ENCODE results near the gene PTCHD1. TPM values are rescaled to one million over a fixed set of nuclear protein-coding genes. Genes with fewer than 3 reads are reported as not detected.

The PTCHD1 gene
- total RNA-seq, 1 experiment from 2014 or later, result 4.2 TPM

DNA sequence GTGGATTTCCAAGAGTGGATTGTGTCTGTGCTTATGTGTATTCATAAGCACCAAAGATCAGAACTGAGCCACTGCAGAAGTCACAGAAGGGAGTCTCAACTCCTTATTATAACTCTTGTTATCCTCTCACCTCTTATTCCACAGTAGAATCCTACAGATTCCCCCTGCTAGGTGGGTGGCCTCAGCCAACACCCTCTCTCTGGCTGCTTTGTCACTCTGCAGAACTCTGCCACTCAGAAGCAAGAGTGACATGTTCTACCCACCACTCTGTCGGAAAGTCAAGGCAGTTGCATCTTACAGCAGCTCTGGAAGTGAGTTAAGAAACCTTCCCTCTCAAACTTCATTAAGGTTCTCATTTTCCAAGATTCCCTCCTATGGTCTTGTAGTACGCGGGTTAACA, 41.9 kb downstream of the PTCHD1 start (continued):
- TF ChIP-seq, protein P1, sequence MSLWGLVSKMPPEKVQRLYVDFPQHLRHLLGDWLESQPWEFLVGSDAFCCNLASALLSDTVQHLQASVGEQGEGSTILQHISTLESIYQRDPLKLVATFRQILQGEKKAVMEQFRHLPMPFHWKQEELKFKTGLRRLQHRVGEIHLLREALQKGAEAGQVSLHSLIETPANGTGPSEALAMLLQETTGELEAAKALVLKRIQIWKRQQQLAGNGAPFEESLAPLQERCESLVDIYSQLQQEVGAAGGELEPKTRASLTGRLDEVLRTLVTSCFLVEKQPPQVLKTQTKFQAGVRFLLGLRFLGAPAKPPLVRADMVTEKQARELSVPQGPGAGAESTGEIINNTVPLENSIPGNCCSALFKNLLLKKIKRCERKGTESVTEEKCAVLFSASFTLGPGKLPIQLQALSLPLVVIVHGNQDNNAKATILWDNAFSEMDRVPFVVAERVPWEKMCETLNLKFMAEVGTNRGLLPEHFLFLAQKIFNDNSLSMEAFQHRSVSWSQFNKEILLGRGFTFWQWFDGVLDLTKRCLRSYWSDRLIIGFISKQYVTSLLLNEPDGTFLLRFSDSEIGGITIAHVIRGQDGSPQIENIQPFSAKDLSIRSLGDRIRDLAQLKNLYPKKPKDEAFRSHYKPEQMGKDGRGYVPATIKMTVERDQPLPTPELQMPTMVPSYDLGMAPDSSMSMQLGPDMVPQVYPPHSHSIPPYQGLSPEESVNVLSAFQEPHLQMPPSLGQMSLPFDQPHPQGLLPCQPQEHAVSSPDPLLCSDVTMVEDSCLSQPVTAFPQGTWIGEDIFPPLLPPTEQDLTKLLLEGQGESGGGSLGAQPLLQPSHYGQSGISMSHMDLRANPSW (CRISPR knock-in tag; conservative IDR thresholded peaks at IDR 0.05; ENCODE audit: low read depth), result no peak
- TF ChIP-seq ZNF532 (CRISPR knock-in tag; IDR thresholded peaks at IDR 0.05; ENCODE audit: borderline replicate concordance) (no peak), NR1H2 (CRISPR knock-in tag; IDR thresholded peaks at IDR 0.05) (no peak)
- TF ChIP-seq, protein P2, sequence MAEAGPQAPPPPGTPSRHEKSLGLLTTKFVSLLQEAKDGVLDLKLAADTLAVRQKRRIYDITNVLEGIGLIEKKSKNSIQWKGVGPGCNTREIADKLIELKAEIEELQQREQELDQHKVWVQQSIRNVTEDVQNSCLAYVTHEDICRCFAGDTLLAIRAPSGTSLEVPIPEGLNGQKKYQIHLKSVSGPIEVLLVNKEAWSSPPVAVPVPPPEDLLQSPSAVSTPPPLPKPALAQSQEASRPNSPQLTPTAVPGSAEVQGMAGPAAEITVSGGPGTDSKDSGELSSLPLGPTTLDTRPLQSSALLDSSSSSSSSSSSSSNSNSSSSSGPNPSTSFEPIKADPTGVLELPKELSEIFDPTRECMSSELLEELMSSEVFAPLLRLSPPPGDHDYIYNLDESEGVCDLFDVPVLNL (CRISPR knock-in tag; IDR thresholded peaks at IDR 0.05; ENCODE audit: borderline replicate concordance, low read depth), result no peak

- Mint-ChIP-seq H3K4me1 (peaks cover 28% of the 10 kb centered on the region), H3K36me3 (peaks cover 9% of the 10 kb centered on the region), H3K27ac (peak overlapping the region; percentile 87), H3K27me3 (ENCODE audit: low read depth) (no peaks in the 10 kb centered on the region), H3K9me3 (no peaks in the 10 kb centered on the region), H3K4me3 (no peak overlapping the region)
- ChIA-PET POLR2A (no interaction called here), CTCF (no interaction called here)
- DNase-seq (ENCODE audit: low spot score) (peak; percentile 35), ATAC-seq (peak; percentile 90)
- TF ChIP-seq ZNF423 (CRISPR knock-in tag; IDR thresholded peaks at IDR 0.05) (peak; percentile 99), RELA (CRISPR knock-in tag; IDR thresholded peaks at IDR 0.05; ENCODE audit: borderline replicate concordance) (no peak)
Observed at GRCh38 chrX:23380581-23380980, 45.9 kb downstream of the PTCHD1 start.

DNA sequence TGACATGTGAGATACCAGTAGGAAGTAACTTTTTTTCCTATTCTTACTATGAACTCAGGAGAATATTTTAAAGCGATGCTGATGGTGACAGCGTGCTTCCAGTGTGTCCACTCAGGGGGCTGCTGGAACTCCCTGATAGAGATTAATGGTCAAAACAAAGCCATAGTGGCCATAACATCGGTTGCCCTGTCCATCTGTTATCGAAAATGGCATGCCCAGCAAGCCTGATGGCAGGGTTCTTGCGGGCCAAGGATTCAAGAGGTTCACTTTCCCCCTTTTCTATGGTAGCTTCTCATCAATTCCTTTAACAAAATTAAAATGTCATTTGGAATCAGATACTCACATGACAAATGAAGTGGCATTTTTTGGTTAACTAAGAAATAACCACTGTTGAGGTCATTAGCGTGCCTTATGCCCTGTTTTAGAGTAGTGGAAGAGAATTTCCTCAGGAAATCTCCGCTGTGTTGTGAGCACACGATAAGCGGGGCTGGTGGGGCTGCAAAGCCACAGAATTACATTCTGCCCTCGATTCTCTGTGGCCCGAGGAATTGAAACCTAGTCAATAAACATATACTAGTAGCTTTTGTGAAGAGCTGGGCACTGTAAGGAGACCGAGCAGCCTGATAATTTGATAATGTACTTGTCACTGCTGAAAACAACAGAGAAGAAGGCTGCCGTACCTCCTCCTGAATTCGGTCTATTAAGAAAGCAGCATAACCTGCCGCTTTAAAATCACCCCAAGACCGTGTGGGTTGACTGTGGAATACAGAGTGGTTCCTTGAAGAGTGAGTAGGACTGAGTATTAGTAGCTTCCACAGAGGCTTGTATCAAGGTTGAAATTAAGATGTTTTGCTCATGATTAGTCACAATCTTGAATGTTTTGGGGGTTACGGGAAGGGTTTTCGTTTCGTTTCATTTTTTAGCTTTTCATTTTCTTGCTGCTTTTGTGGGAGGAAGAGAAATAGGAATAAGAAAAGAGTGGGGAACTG, 46.7 kb downstream of the PTCHD1 start:
- no peak for ATAC-seq
- Mint-ChIP-seq H3K36me3 (peaks cover 9% of the 10 kb centered on the region), H3K27me3 (ENCODE audit: low read depth) (no peaks in the 10 kb centered on the region), H3K4me1 (peaks cover 28% of the 10 kb centered on the region), H3K9me3 (no peaks in the 10 kb centered on the region), H3K4me3 (no peak overlapping the region), H3K27ac (peak overlapping the region; percentile 80)
- ChIA-PET POLR2A (no interaction called here), CTCF (interaction anchor here (0.9 kb wide), 1 partner anchor 17 kb away, joined by 3 read pairs; no protein-coding TSS in a partner anchor)
- DNase-seq (ENCODE audit: low spot score), result no peak
- TF ChIP-seq JUN (CRISPR knock-in tag; IDR thresholded peaks at IDR 0.05), result no peak
- TF ChIP-seq ZSCAN18 (CRISPR knock-in tag; IDR thresholded peaks at IDR 0.05), result no peak
- TF ChIP-seq, protein P3, sequence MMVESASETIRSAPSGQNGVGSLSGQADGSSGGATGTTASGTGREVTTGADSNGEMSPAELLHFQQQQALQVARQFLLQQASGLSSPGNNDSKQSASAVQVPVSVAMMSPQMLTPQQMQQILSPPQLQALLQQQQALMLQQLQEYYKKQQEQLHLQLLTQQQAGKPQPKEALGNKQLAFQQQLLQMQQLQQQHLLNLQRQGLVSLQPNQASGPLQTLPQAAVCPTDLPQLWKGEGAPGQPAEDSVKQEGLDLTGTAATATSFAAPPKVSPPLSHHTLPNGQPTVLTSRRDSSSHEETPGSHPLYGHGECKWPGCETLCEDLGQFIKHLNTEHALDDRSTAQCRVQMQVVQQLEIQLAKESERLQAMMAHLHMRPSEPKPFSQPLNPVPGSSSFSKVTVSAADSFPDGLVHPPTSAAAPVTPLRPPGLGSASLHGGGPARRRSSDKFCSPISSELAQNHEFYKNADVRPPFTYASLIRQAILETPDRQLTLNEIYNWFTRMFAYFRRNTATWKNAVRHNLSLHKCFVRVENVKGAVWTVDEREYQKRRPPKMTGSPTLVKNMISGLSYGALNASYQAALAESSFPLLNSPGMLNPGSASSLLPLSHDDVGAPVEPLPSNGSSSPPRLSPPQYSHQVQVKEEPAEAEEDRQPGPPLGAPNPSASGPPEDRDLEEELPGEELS (CRISPR knock-in tag; IDR thresholded peaks at IDR 0.05), result no peak
- no peak for TF ChIP-seq ATF1 (CRISPR knock-in tag; IDR thresholded peaks at IDR 0.05)
- no peak for TF ChIP-seq ATF6 (CRISPR knock-in tag; IDR thresholded peaks at IDR 0.05)
- TF ChIP-seq CREM (CRISPR knock-in tag; IDR thresholded peaks at IDR 0.05), result no peak
- TF ChIP-seq ZNF416 (CRISPR knock-in tag; IDR thresholded peaks at IDR 0.05), result no peak
- no peak for TF ChIP-seq NR1H2 (CRISPR knock-in tag; IDR thresholded peaks at IDR 0.05)
- TF ChIP-seq, protein P1 (CRISPR knock-in tag; conservative IDR thresholded peaks at IDR 0.05; ENCODE audit: low read depth), result no peak
